GM21529 (cell line): Measurements from ENCODE around the gene KYAT1.
"Not testable (repeated sequence)": the region's sequence is repeated elsewhere in the genome, so short reads cannot be mapped to it uniquely, and the experiment has no call there.

Experiments used
- ATAC-seq: cut with Tn5 transposase; IDR thresholded peaks from one replicate; pipeline ENCODE4 v1.9.1; 2021; ENCODE audit not compliant: unreplicated experiment

The KYAT1 gene

GRCh38 chr9:128820665-128821583, 60.8 kb downstream of the KYAT1 start:
- ATAC-seq, result no peak

GRCh38 chr9:128819716-128820664, 61.8 kb downstream of the KYAT1 start:
- no peak for ATAC-seq

- peak; percentile 24 for ATAC-seq
These were observed 62.7 kb downstream of the KYAT1 start for GRCh38 chr9:128818839-128819715.

GRCh38 chr9:128818099-128818838, 63.5 kb downstream of the KYAT1 start, which contains the start of gene ENDOG:
TSS of gene ENDOG (plus strand) at chr9:128818500. CDS start at chr9:128818685, 185 bp downstream.
- ATAC-seq, result peak; percentile 85

GRCh38 chr9:128810873-128811272, 70.9 kb downstream of the KYAT1 start:
- ATAC-seq, result no peak

GRCh38 chr9:128809831-128810230, 71.9 kb downstream of the KYAT1 start:
- no peak for ATAC-seq

GRCh38 chr9:128809036-128809599, 72.6 kb downstream of the KYAT1 start:
- no peak for ATAC-seq

GRCh38 chr9:128808543-128808942, 73.2 kb downstream of the KYAT1 start:
- no peak for ATAC-seq

- no peak for ATAC-seq
These were observed 73.9 kb downstream of the KYAT1 start for GRCh38 chr9:128807827-128808226.

- no peak for ATAC-seq
These were observed 76.1 kb downstream of the KYAT1 start for GRCh38 chr9:128805661-128806060.

GRCh38 chr9:128802482-128802881, 79.3 kb downstream of the KYAT1 start:
- no peak for ATAC-seq

- ATAC-seq, result no peak
These were observed 81.7 kb downstream of the KYAT1 start for GRCh38 chr9:128800061-128800460.

GRCh38 chr9:128798896-128799295, 82.9 kb downstream of the KYAT1 start:
- ATAC-seq, result no peak

GRCh38 chr9:128794961-128795360, 86.8 kb downstream of the KYAT1 start:
- not testable (repeated sequence) for ATAC-seq

- no peak for ATAC-seq
These were observed 88.6 kb downstream of the KYAT1 start for GRCh38 chr9:128792978-128793686.

- no peak for ATAC-seq
These were observed 89.6 kb downstream of the KYAT1 start for GRCh38 chr9:128792134-128792533.

- ATAC-seq, result no peak
These were observed 91.2 kb downstream of the KYAT1 start for GRCh38 chr9:128790536-128790935.

- ATAC-seq, result no peak
These were observed 93.3 kb downstream of the KYAT1 start for GRCh38 chr9:128788445-128788844.

- ATAC-seq, result no peak
These were observed 94.1 kb downstream of the KYAT1 start for GRCh38 chr9:128787659-128788058.
